Peyer's patch (tissue), 4 donors: ENCODE results near the gene RERG. TPM values are rescaled to one million over a fixed set of nuclear protein-coding genes. Genes with fewer than 3 reads are reported as not detected.

ENCODE experiments used
- DNase-seq, 3 donors: peaks; one replicate each; pipeline ENCODE4 v3.0.0-alpha.2; 2017 to 2019
- H3K27ac ChIP-seq, 4 donors: fragments of 200-600 bp; sonication (generic); one replicate each; pipeline ENCODE4 v1.5.1; 2016 to 2019
- H3K27me3 ChIP-seq, 2 donors: fragments of 200-600 bp; sonication (generic); one replicate each; pipeline ENCODE4 v1.5.1; 2019
- H3K36me3 ChIP-seq, 3 donors: fragments of 200-600 bp; sonication (generic); one replicate each; pipeline ENCODE4 v1.5.1; 2016 to 2019
- H3K4me1 ChIP-seq, 4 donors: fragments of 200-600 bp; sonication (generic); one replicate each; pipeline ENCODE4 v1.5.1; 2016 to 2019
- H3K4me3 ChIP-seq, 4 donors: fragments of 200-600 bp; sonication (generic); 1 replicate in 3 of 4; 2 replicates in 1 of 4; pipeline ENCODE4 v1.5.1; 2016 to 2019; ENCODE audit warnings: mild to moderate bottlenecking in 1 of 4
- H3K9me3 ChIP-seq, 4 donors: fragments of 200-600 bp; sonication (generic); one replicate each; pipeline ENCODE4 v1.5.1; 2016 to 2019; ENCODE audit warnings: mild to moderate bottlenecking in 1 of 4
- POLR2A ChIP-seq, 2 donors: fragments of 450-650 bp; IDR thresholded peaks; one replicate each; pipeline ENCODE4 v1.5.1; 2017; ENCODE audit warnings: antibody characterized with exemption in 2 of 2, mild to moderate bottlenecking in 2 of 2, moderate library complexity in 2 of 2
- total RNA-seq, 4 donors: library from RNA; depleted of rRNA; stranded (reverse); fragments of >200 nt; gene quantifications; one replicate each; pipeline ENCODE4 v1.1.0, GENCODE V29; 2016
- TF ChIP-seq, protein P1 (sequence below), 6 experiments: fragments of 450-650 bp in 4 of 6; fragments of 200-600 bp in 2 of 6; sonication (generic) in 1 of 6; IDR thresholded peaks; one replicate each; pipeline ENCODE4 v1.5.1; 2017 to 2019; ENCODE audit warnings: antibody characterized with exemption in 6 of 6, mild to moderate bottlenecking in 3 of 6, moderate library complexity in 1 of 6

The RERG gene
- total RNA-seq, 4 donors from 2014 or later = 2.3 to 31.4 (median 10.7) TPM

DNA sequence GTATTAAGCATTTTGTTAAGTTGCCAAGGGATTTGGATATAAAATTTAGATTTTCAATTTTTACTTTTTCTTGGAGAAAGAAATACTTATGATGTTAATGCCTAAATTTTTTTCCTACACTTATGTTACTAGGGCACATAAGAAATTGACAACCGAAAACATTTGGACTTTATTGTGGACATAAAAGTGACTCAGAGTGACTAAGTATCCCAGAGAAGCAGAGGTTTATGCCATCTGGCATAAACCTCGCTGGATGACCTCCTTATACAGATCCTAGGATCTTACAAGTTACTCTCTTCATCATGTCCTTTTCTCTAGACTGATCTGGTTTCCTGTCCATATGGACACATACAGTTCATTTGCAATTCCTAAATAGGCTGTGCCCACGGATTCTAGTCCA, 89.8 kb downstream of the RERG start:
- H3K27ac ChIP-seq = no peak overlapping the region

GRCh38 chr12:15130541-15130940, 90.7 kb downstream of the RERG start:
- Histone ChIP-seq H3K4me1 (no peaks in the 10 kb centered on the region), H3K27ac (no peak overlapping the region), H3K27me3 (no peaks in the 10 kb centered on the region), H3K4me3 (no peak overlapping the region), H3K9me3 (no peaks in the 10 kb centered on the region), H3K36me3 (no peaks in the 10 kb centered on the region)
- TF ChIP-seq, protein P1, sequence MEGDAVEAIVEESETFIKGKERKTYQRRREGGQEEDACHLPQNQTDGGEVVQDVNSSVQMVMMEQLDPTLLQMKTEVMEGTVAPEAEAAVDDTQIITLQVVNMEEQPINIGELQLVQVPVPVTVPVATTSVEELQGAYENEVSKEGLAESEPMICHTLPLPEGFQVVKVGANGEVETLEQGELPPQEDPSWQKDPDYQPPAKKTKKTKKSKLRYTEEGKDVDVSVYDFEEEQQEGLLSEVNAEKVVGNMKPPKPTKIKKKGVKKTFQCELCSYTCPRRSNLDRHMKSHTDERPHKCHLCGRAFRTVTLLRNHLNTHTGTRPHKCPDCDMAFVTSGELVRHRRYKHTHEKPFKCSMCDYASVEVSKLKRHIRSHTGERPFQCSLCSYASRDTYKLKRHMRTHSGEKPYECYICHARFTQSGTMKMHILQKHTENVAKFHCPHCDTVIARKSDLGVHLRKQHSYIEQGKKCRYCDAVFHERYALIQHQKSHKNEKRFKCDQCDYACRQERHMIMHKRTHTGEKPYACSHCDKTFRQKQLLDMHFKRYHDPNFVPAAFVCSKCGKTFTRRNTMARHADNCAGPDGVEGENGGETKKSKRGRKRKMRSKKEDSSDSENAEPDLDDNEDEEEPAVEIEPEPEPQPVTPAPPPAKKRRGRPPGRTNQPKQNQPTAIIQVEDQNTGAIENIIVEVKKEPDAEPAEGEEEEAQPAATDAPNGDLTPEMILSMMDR (IDR thresholded peaks at IDR 0.05) = no peak
- no peak for TF ChIP-seq POLR2A (IDR thresholded peaks at IDR 0.05)
- no peak for DNase-seq

More for the DNA sequence above, 89.8 kb downstream of the RERG start:
- no peaks in the 10 kb centered on the region for H3K36me3 ChIP-seq
- no peak for TF ChIP-seq POLR2A (IDR thresholded peaks at IDR 0.05)
- TF ChIP-seq, protein P1 (IDR thresholded peaks at IDR 0.05) = no peak
- DNase-seq = no peak
- H3K27me3 ChIP-seq = no peaks in the 10 kb centered on the region
- no peak overlapping the region for H3K4me3 ChIP-seq
- no peaks in the 10 kb centered on the region for H3K4me1 ChIP-seq
- no peaks in the 10 kb centered on the region for H3K9me3 ChIP-seq

- Histone ChIP-seq H3K9me3 (no peaks in the 10 kb centered on the region), H3K27me3 (no peaks in the 10 kb centered on the region), H3K4me1 (no peaks in the 10 kb centered on the region), H3K4me3 (no peak overlapping the region), H3K36me3 (no peaks in the 10 kb centered on the region), H3K27ac (no peak overlapping the region)
- no peak for DNase-seq
- TF ChIP-seq POLR2A (IDR thresholded peaks at IDR 0.05) = no peak
- TF ChIP-seq, protein P1 (IDR thresholded peaks at IDR 0.05) = no peak
Measured at GRCh38 chr12:15123401-15123800, 97.8 kb downstream of the RERG start.

DNA sequence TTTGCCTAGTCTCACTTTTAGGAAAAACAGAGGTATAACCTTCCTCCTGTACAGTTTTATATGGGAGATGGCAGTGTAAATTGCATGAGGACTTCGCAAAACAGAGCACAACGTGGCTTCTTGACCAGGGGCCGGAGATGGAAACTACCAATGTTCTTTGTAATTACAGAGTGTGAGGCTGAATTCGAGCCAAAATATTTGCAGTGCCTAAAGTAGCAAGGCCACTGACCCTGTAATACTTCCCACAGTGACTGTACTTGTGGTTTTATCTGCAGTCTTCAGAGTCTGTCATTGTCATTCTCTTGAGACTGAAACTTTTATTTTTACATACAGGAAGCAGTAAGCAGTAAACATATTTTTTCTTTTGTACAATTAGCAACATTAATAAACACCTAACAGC, 98.9 kb downstream of the RERG start:
- TF ChIP-seq, protein P1 (IDR thresholded peaks at IDR 0.05) = no peak
- TF ChIP-seq POLR2A (IDR thresholded peaks at IDR 0.05) = no peak
- H3K27me3 ChIP-seq = no peaks in the 10 kb centered on the region
- no peaks in the 10 kb centered on the region for H3K36me3 ChIP-seq
- no peak overlapping the region for H3K27ac ChIP-seq
- H3K4me3 ChIP-seq = no peak overlapping the region
- no peak for DNase-seq
- H3K4me1 ChIP-seq = no peaks in the 10 kb centered on the region
- no peaks in the 10 kb centered on the region for H3K9me3 ChIP-seq

GRCh38 chr12:15118955-15119354, 102.3 kb downstream of the RERG start:
- no peaks in the 10 kb centered on the region for H3K36me3 ChIP-seq
- H3K9me3 ChIP-seq = no peaks in the 10 kb centered on the region
- no peaks in the 10 kb centered on the region for H3K4me1 ChIP-seq
- no peak overlapping the region for H3K4me3 ChIP-seq
- no peak overlapping the region for H3K27ac ChIP-seq
- no peaks in the 10 kb centered on the region for H3K27me3 ChIP-seq
- no peak for TF ChIP-seq POLR2A (IDR thresholded peaks at IDR 0.05)
- TF ChIP-seq, protein P1 (IDR thresholded peaks at IDR 0.05) = no peak
- no peak for DNase-seq

DNA sequence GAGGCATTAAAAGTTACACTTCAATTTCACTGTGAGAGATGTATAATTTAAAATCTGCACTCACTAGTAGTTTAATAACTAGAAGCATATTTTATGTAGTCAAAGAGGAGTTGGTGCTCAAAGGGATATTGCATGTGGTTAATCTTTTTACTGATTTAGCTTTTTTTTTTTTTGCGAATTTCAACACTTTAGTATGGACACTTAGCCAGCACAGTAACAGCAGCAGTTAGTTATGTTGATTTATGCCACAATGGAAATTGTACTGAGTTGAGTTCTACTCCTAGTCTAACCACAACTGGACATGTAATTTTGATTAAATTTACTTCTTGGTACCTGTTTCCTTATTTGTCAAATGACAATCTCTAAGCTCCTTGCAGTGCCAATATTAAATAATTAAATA, 104.2 kb downstream of the RERG start:
- peak overlapping the region in 1 of 4 donors; percentile 5 for H3K27ac ChIP-seq

More for the DNA sequence above, 104.2 kb downstream of the RERG start:
- H3K4me3 ChIP-seq = no peak overlapping the region
- no peaks in the 10 kb centered on the region for H3K9me3 ChIP-seq
- DNase-seq = no peak
- no peaks in the 10 kb centered on the region for H3K4me1 ChIP-seq
- TF ChIP-seq, protein P1 (IDR thresholded peaks at IDR 0.05) = no peak
- TF ChIP-seq POLR2A (IDR thresholded peaks at IDR 0.05) = no peak
- H3K27me3 ChIP-seq = no peaks in the 10 kb centered on the region
- H3K36me3 ChIP-seq = no peaks in the 10 kb centered on the region
